KMS-11 (cell line): Measurements from ENCODE around the gene CPNE5.

ENCODE experiments used
- H2AFZ ChIP-seq: fragments of 200-600 bp; sonication (generic); 2 replicates; pipeline ENCODE4 v1.6.1; 2016; ENCODE audit warnings: antibody characterized with exemption, mixed run types, low read depth
- H3K27ac ChIP-seq: fragments of 200-600 bp; sonication (generic); 2 replicates; pipeline ENCODE4 v1.6.1; 2016; ENCODE audit warnings: mild to moderate bottlenecking, mixed run types
- H3K27me3 ChIP-seq: fragments of 200-600 bp; sonication (generic); 2 replicates; pipeline ENCODE4 v1.6.1; 2017; ENCODE audit warnings: mild to moderate bottlenecking, low read depth, mixed run types, moderate library complexity; ENCODE audit not compliant: insufficient read depth
- H3K36me3 ChIP-seq: fragments of 200-600 bp; sonication (generic); 2 replicates; pipeline ENCODE4 v1.6.1; 2017; ENCODE audit warnings: mild to moderate bottlenecking, mixed run types; ENCODE audit not compliant: insufficient read depth
- H3K4me1 ChIP-seq: fragments of 200-600 bp; sonication (generic); 2 replicates; pipeline ENCODE4 v1.6.1; 2016; ENCODE audit warnings: mild to moderate bottlenecking, low read depth, mixed run types; ENCODE audit not compliant: poor library complexity, severe bottlenecking
- H3K4me2 ChIP-seq: fragments of 200-600 bp; sonication (generic); 2 replicates; pipeline ENCODE4 v1.7.0; 2016; ENCODE audit warnings: mild to moderate bottlenecking, mixed run types
- H3K4me3 ChIP-seq: fragments of 200-600 bp; sonication (generic); IDR thresholded peaks from 2 replicates; pipeline ENCODE4 v1.6.1; 2017; ENCODE audit warnings: low read depth, low read length, mixed read lengths; ENCODE audit not compliant: insufficient read depth
- H3K79me2 ChIP-seq: fragments of 200-600 bp; sonication (generic); 2 replicates; pipeline ENCODE4 v1.6.1; 2016; ENCODE audit warnings: low read depth, mixed run types; ENCODE audit not compliant: insufficient read depth
- H3K9ac ChIP-seq: fragments of 200-600 bp; sonication (generic); 2 replicates; pipeline ENCODE4 v1.6.1; 2016; ENCODE audit warnings: mild to moderate bottlenecking, mixed run types
- H4K20me1 ChIP-seq: fragments of 200-600 bp; sonication (generic); 2 replicates; pipeline ENCODE4 v1.6.1; 2016; ENCODE audit warnings: mild to moderate bottlenecking, mixed run types; ENCODE audit not compliant: insufficient read depth
- TF ChIP-seq, protein P1 (sequence below): fragments of 200-600 bp; sonication (generic); conservative IDR thresholded peaks from 2 replicates; pipeline ENCODE4 v1.6.1; 2017; ENCODE audit warnings: low read depth, mild to moderate bottlenecking, antibody characterized with exemption, low read length, moderate library complexity, mixed read lengths

CPNE5 gene

DNA sequence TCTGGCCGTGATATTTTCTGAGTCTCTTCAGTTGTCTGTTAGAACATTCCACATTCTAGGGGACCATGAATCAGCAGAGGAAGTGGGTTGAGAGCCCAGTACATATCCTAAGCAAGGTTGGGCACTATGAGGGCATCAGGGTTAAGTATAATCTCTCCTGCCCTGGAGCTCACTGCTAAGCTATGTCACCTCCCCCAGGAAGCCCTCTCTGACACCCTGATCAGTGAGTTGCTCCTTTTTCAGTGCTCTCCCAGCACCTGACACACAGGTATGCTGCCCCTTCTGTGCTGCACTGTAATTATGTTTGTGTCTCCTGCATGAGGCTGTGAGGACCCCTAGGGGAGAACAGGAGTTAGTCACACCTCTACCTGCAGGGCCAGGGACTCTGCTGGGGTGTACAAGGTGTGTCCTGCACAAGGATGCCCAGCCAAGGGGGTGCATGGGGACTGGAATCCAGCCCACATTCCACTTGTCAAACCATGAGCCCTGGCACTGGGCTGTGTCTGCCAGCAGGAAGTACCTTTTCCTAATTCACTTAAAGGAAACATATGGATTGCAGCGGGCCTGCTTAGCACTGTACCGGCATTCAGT lies 137.7 kb downstream of the CPNE5 start:
- no peak overlapping the region for H3K27ac ChIP-seq
- no peak overlapping the region for H3K4me2 ChIP-seq
- TF ChIP-seq, protein P1, sequence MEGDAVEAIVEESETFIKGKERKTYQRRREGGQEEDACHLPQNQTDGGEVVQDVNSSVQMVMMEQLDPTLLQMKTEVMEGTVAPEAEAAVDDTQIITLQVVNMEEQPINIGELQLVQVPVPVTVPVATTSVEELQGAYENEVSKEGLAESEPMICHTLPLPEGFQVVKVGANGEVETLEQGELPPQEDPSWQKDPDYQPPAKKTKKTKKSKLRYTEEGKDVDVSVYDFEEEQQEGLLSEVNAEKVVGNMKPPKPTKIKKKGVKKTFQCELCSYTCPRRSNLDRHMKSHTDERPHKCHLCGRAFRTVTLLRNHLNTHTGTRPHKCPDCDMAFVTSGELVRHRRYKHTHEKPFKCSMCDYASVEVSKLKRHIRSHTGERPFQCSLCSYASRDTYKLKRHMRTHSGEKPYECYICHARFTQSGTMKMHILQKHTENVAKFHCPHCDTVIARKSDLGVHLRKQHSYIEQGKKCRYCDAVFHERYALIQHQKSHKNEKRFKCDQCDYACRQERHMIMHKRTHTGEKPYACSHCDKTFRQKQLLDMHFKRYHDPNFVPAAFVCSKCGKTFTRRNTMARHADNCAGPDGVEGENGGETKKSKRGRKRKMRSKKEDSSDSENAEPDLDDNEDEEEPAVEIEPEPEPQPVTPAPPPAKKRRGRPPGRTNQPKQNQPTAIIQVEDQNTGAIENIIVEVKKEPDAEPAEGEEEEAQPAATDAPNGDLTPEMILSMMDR = no peak
- no peak overlapping the region for H2AFZ ChIP-seq
- no peaks in the 10 kb centered on the region for H3K79me2 ChIP-seq
- H3K36me3 ChIP-seq = no peaks in the 10 kb centered on the region
- H3K9ac ChIP-seq = no peak overlapping the region
- no peaks in the 10 kb centered on the region for H3K4me1 ChIP-seq
- H3K27me3 ChIP-seq = no peaks in the 10 kb centered on the region
- H3K4me3 ChIP-seq = no peak overlapping the region
- H4K20me1 ChIP-seq = no peaks in the 10 kb centered on the region

DNA sequence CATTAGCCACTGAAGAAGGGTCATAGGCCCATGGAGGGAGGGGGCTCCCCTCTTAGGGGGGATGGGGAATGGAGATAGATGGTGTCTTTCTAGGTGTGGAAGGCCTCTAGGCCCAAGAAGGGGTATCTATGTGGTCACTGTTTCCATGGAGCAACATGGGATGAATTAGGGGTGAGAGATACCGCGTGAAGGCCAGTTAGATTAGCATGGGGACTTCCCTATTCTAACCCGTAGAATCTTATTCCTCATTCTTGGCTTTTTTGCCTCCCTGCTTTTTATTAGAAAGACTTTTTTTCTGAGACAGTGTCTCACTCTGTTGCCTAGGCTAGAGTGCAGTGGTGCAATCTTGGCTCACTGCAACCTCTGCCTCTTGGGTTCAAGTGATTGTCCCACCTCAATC lies 138.4 kb downstream of the CPNE5 start:
- no peaks in the 10 kb centered on the region for H3K79me2 ChIP-seq
- TF ChIP-seq, protein P1 = no peak
- H3K4me1 ChIP-seq = no peaks in the 10 kb centered on the region
- no peak overlapping the region for H2AFZ ChIP-seq
- H3K4me3 ChIP-seq = no peak overlapping the region
- no peak overlapping the region for H3K4me2 ChIP-seq
- H3K27ac ChIP-seq = no peak overlapping the region
- H4K20me1 ChIP-seq = no peaks in the 10 kb centered on the region
- no peak overlapping the region for H3K9ac ChIP-seq
- no peaks in the 10 kb centered on the region for H3K36me3 ChIP-seq
- no peaks in the 10 kb centered on the region for H3K27me3 ChIP-seq

DNA sequence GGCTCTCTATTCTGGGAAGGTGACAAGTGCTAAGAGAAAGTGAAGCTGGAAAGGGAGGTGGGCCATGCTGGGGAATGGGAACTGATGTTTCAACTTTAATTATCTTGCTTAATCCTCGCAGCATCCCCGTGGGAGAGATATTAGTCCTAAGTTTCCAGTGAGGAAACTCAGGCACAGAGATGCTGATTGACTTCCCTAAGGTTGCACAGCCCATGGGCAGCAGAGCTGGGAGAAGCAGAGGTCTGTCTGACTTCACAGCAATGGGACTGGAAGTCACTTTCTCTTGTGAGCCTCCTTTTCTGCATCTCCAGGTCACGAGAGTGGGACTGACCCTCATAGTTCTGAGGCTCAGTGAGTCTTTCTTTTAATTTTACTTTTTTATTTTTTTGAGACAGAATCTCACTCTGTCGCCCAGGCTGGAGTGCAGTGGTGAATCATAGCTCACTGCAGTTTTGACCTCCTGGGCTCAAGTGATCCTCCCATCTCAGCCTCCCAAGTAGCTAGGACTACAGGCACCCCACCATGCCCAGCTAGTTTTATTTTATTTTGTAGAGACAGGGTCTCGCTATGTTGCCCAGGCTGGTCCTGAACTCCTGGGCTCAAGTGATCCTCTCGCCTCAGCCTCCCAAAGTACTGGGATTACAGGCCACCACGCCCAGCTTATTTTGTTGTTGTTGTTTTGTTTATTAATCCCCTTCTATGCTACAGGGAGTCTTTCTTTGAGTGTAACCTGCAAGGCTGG lies 139.0 kb downstream of the CPNE5 start:
- Histone ChIP-seq H3K9ac (no peak overlapping the region), H3K4me1 (no peaks in the 10 kb centered on the region), H3K79me2 (no peaks in the 10 kb centered on the region), H3K4me3 (no peak overlapping the region), H3K27me3 (no peaks in the 10 kb centered on the region), H3K36me3 (no peaks in the 10 kb centered on the region), H2AFZ (no peak overlapping the region), H3K27ac (no peak overlapping the region), H4K20me1 (no peaks in the 10 kb centered on the region), H3K4me2 (no peak overlapping the region)
- TF ChIP-seq, protein P1 = no peak

DNA sequence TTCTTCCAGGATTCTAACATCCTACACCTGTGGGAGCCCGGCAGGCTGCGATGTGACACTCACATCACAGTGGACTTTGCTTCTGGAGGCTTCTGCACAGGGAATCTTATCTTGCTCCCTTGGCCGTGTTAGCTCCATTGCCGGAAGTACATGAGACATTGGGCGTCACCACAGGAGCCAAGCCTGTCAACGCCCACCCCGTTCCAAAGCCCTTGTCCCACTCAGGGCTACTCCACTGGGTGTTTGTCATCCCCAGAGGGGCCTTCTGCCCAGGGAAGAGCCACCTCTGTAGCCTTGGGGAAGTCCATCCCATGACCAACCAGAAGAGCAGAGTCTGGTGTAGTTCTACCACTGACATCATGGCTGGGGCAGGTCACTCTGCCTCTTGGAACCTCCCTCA lies 139.9 kb downstream of the CPNE5 start:
- no peak overlapping the region for H3K27ac ChIP-seq
- H3K36me3 ChIP-seq = no peaks in the 10 kb centered on the region
- H3K4me1 ChIP-seq = no peaks in the 10 kb centered on the region
- no peaks in the 10 kb centered on the region for H4K20me1 ChIP-seq
- H3K4me2 ChIP-seq = no peak overlapping the region
- H3K9ac ChIP-seq = no peak overlapping the region
- no peaks in the 10 kb centered on the region for H3K79me2 ChIP-seq
- H3K4me3 ChIP-seq = no peak overlapping the region
- no peaks in the 10 kb centered on the region for H3K27me3 ChIP-seq
- H2AFZ ChIP-seq = no peak overlapping the region
- TF ChIP-seq, protein P1 = no peak
